Keratinocyte (primary cell): ENCODE measurements around the gene HBQ1. TPM values are rescaled to one million over a fixed set of nuclear protein-coding genes. Genes with fewer than 3 reads are reported as not detected.

Source experiments
- DNase-seq: peaks from one replicate; pipeline ENCODE4 v3.0.0-alpha.2; 2011; ENCODE audit warnings: low read depth, missing footprints, low spot score
- FAIRE-seq: peaks from 2 replicates; lab custom pipeline; 2011; peaks lifted over from hg19 to GRCh38; lab: Jason Lieb, UNC
- H2AFZ ChIP-seq: 2 replicates; pipeline ENCODE4 v1.6.0; 2012; ENCODE audit warnings: low read length, control low read depth, inconsistent platforms; ENCODE audit not compliant: control insufficient read depth
- H3K27ac ChIP-seq: 2 replicates; pipeline ENCODE4 v1.5.1; 2011; ENCODE audit warnings: low read length; ENCODE audit not compliant: control insufficient read depth, insufficient read depth
- H3K27me3 ChIP-seq: 3 replicates; pipeline ENCODE4 v1.6.0; 2011; ENCODE audit warnings: low read length; ENCODE audit not compliant: control insufficient read depth, insufficient read depth; ENCODE audit errors: extremely low read depth
- H3K36me3 ChIP-seq, 2 experiments: 2 replicates in 1 of 2; 3 replicates in 1 of 2; pipeline ENCODE4 v1.5.1; 2011; ENCODE audit warnings: low read length in 2 of 2, mild to moderate bottlenecking in 1 of 2; ENCODE audit not compliant: control insufficient read depth in 2 of 2, insufficient read depth in 2 of 2; ENCODE audit errors: extremely low read depth in 1 of 2
- H3K4me1 ChIP-seq: 3 replicates; pipeline ENCODE4 v1.5.1; 2011; ENCODE audit warnings: low read length; ENCODE audit not compliant: control insufficient read depth, insufficient read depth; ENCODE audit errors: extremely low read depth
- H3K4me2 ChIP-seq: 3 replicates; pipeline ENCODE4 v1.6.0; 2011; ENCODE audit warnings: low read depth, low read length; ENCODE audit not compliant: control insufficient read depth, insufficient read depth; ENCODE audit errors: extremely low read depth
- H3K4me3 ChIP-seq, 3 experiments: fragments of 200-600 bp in 1 of 3; sonication (generic) in 1 of 3; 2 replicates in 2 of 3; 3 replicates in 1 of 3; pipeline ENCODE4 v1.5.1; 2011 to 2016; ENCODE audit warnings: low read length in 3 of 3, mild to moderate bottlenecking in 3 of 3, control low read depth in 2 of 3, inconsistent platforms in 1 of 3, low read depth in 1 of 3, mixed read lengths in 1 of 3, mixed run types in 1 of 3, moderate library complexity in 1 of 3; ENCODE audit not compliant: control insufficient read depth in 2 of 3, insufficient read depth in 2 of 3; ENCODE audit errors: extremely low read depth in 1 of 3
- H3K79me2 ChIP-seq: 2 replicates; pipeline ENCODE4 v1.6.0; 2012; ENCODE audit warnings: low read length; ENCODE audit not compliant: control insufficient read depth, insufficient read depth
- H3K9ac ChIP-seq: 3 replicates; pipeline ENCODE4 v1.6.0; 2011; ENCODE audit warnings: low read length; ENCODE audit not compliant: control insufficient read depth, insufficient read depth; ENCODE audit errors: extremely low read depth
- H3K9me1 ChIP-seq: 3 replicates; pipeline ENCODE4 v1.6.0; 2011; ENCODE audit warnings: low read length; ENCODE audit not compliant: control insufficient read depth, insufficient read depth; ENCODE audit errors: extremely low read depth
- H3K9me3 ChIP-seq: 2 replicates; pipeline ENCODE4 v1.5.1; 2012; ENCODE audit warnings: low read depth, low read length; ENCODE audit not compliant: control insufficient read depth
- H4K20me1 ChIP-seq: 3 replicates; pipeline ENCODE4 v1.6.0; 2011; ENCODE audit warnings: low read length; ENCODE audit not compliant: control insufficient read depth, insufficient read depth; ENCODE audit errors: extremely low read depth
- EZH2 ChIP-seq: IDR thresholded peaks from one replicate; pipeline ENCODE4 v1.6.1; 2012; ENCODE audit warnings: inconsistent platforms, mild to moderate bottlenecking, low read length, moderate library complexity
- dilution Hi-C: fragments of 300-500 bp; cut with MboI; formaldehyde crosslinking; loops from one replicate; pipeline ENCODE4 v1.7.0; 2020; ENCODE audit warnings: low sequenced_read_pairs; ENCODE audit not compliant: extremely low pct_ligation_motif_present
- polyA plus RNA-seq, 5 experiments: library from polyadenylated mRNA; depleted of rRNA in 3 of 5; stranded (reverse) in 3 of 5; stranded (forward) in 1 of 5; unstranded in 1 of 5; fragments of >200 nt; gene quantifications; 1 replicate in 1 of 5; 2 replicates in 3 of 5; 3 replicates in 1 of 5; pipeline versions ENCODE4 v1.2.1 to v1.2.3, GENCODE V29; 2011 to 2012; ENCODE audit warnings: missing spikeins in 2 of 5, low read depth in 1 of 5, low replicate concordance in 1 of 5
- TF ChIP-seq, protein P1 (sequence below), 3 experiments: IDR thresholded peaks in 1 of 3; conservative IDR thresholded peaks in 1 of 3; optimal IDR thresholded peaks in 1 of 3; 2 replicates in 2 of 3; 3 replicates in 1 of 3; pipeline versions ENCODE3 to v1.5.1; 2011; ENCODE audit warnings: low read length in 3 of 3, mild to moderate bottlenecking in 3 of 3, moderate library complexity in 2 of 3, control low read depth in 1 of 3, inconsistent platforms in 1 of 3; ENCODE audit not compliant: insufficient read depth in 2 of 3; ENCODE audit errors: extremely low read depth in 1 of 3

HBQ1 gene
- polyA plus RNA-seq, 1 donor (not counting 4 experiments of a cell fraction or from before 2014, with no cell fraction given), result 0.13 TPM

DNA sequence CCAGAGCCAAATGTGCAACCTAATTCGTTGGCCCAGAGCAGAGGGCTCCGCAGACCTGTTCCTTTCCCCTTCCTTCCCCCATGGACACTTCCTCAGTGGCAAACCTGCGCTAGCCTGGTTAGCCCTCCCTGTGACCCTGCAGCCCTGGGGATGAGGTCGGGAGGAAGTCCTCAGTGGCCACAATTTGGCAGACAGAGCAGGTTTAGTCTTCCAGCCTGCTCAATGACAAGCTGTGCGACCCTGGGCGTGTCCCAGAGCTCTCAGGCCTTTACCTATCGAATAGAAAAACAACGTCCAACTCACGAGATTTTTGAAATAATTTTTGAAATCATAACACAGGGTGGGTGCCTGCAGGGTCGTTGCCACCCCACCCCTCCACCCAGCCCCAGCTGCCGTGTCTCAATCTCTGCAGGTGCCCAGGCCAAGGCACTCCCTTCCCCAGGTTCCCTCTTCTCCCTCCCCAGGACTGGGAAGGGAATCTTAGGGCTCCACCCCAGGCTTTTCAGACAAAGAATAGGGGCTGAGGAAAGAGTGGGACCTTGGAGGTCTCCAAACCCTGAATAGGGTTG is 13.1 kb upstream of the HBQ1 start:
- Histone ChIP-seq H3K36me3 (no peaks in the 10 kb centered on the region), H3K4me2 (no peak overlapping the region), H3K9me1 (no peaks in the 10 kb centered on the region), H3K27ac (no peak overlapping the region), H3K79me2 (no peaks in the 10 kb centered on the region), H3K4me1 (peaks cover 7% of the 10 kb centered on the region), H3K9me3 (no peaks in the 10 kb centered on the region), H3K27me3 (peaks cover 51% of the 10 kb centered on the region), H3K9ac (no peak overlapping the region), H4K20me1 (peaks cover 4% of the 10 kb centered on the region), H2AFZ (no peak overlapping the region), H3K4me3 (no peak overlapping the region)
- dilution Hi-C loops, result no loop called here
- TF ChIP-seq, protein P1, sequence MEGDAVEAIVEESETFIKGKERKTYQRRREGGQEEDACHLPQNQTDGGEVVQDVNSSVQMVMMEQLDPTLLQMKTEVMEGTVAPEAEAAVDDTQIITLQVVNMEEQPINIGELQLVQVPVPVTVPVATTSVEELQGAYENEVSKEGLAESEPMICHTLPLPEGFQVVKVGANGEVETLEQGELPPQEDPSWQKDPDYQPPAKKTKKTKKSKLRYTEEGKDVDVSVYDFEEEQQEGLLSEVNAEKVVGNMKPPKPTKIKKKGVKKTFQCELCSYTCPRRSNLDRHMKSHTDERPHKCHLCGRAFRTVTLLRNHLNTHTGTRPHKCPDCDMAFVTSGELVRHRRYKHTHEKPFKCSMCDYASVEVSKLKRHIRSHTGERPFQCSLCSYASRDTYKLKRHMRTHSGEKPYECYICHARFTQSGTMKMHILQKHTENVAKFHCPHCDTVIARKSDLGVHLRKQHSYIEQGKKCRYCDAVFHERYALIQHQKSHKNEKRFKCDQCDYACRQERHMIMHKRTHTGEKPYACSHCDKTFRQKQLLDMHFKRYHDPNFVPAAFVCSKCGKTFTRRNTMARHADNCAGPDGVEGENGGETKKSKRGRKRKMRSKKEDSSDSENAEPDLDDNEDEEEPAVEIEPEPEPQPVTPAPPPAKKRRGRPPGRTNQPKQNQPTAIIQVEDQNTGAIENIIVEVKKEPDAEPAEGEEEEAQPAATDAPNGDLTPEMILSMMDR (optimal IDR thresholded peaks at IDR 0.05 in 1 of 3, IDR thresholded peaks at IDR 0.05 in 1 of 3, conservative IDR thresholded peaks at IDR 0.05 in 1 of 3; ENCODE audit: extremely low read depth in 1 of 3, insufficient read depth in 2 of 3, low read length in 3 of 3), result no peak
- TF ChIP-seq EZH2, result peak; percentile 6
- FAIRE-seq (no peak), DNase-seq (no peak)

DNA sequence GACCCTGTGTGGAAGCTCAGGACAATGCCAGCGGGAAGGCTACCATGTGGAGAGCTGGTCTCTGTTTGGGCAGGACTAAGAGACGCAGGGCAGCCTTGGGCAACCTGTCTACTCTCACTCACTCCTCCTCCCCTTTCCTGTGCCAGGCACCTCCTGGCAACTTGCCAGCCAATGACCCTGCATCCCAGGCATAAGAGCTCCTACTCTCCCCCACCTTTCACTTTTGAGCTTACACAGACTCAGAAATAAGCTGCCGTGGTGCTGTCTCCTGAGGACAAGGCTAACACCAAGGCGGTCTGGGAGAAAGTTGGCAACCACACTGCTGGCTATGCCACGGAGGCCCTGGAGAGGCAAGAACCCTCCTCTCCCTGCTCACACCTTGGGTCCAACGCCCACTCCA is 11.8 kb upstream of the HBQ1 start:
- Histone ChIP-seq H3K36me3 (no peaks in the 10 kb centered on the region), H4K20me1 (peaks cover 4% of the 10 kb centered on the region), H3K79me2 (no peaks in the 10 kb centered on the region), H2AFZ (no peak overlapping the region), H3K9ac (no peak overlapping the region), H3K27me3 (peaks cover 53% of the 10 kb centered on the region), H3K4me3 (no peak overlapping the region), H3K9me1 (no peaks in the 10 kb centered on the region), H3K4me1 (peaks cover 7% of the 10 kb centered on the region), H3K4me2 (no peak overlapping the region), H3K27ac (no peak overlapping the region), H3K9me3 (no peaks in the 10 kb centered on the region)
- TF ChIP-seq EZH2, result no peak
- TF ChIP-seq, protein P1 (optimal IDR thresholded peaks at IDR 0.05 in 1 of 3, IDR thresholded peaks at IDR 0.05 in 1 of 3, conservative IDR thresholded peaks at IDR 0.05 in 1 of 3; ENCODE audit: extremely low read depth in 1 of 3, insufficient read depth in 2 of 3, low read length in 3 of 3), result no peak
- dilution Hi-C loops, result no loop called here
- FAIRE-seq (no peak), DNase-seq (no peak)
